Neural progenitor cell (in vitro differentiated cells): Measurements from ENCODE around the gene GLI1.

ENCODE experiments used
- EZH2 ChIP-seq: fragments of 200-600 bp; sonication (generic); IDR thresholded peaks from 2 replicates; pipeline ENCODE4 v1.6.1; 2017; ENCODE audit warnings: antibody characterized with exemption, mild to moderate bottlenecking, moderate library complexity
- TF ChIP-seq, protein P1 (sequence below): fragments of 200-600 bp; sonication (generic); IDR thresholded peaks from 2 replicates; pipeline ENCODE4 v1.5.1; 2017; ENCODE audit warnings: antibody characterized with exemption, mild to moderate bottlenecking

DNA sequence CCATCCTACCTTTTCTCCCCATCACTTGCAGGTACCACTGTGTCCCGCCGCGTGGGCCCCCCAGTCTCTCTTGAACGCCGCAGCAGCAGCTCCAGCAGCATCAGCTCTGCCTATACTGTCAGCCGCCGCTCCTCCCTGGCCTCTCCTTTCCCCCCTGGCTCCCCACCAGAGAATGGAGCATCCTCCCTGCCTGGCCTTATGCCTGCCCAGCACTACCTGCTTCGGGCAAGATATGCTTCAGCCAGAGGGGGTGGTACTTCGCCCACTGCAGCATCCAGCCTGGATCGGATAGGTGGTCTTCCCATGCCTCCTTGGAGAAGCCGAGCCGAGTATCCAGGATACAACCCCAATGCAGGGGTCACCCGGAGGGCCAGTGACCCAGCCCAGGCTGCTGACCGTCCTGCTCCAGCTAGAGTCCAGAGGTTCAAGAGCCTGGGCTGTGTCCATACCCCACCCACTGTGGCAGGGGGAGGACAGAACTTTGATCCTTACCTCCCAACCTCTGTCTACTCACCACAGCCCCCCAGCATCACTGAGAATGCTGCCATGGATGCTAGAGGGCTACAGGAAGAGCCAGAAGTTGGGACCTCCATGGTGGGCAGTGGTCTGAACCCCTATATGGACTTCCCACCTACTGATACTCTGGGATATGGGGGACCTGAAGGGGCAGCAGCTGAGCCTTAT is 10.8 kb downstream of the GLI1 start:
- TF ChIP-seq, protein P1, sequence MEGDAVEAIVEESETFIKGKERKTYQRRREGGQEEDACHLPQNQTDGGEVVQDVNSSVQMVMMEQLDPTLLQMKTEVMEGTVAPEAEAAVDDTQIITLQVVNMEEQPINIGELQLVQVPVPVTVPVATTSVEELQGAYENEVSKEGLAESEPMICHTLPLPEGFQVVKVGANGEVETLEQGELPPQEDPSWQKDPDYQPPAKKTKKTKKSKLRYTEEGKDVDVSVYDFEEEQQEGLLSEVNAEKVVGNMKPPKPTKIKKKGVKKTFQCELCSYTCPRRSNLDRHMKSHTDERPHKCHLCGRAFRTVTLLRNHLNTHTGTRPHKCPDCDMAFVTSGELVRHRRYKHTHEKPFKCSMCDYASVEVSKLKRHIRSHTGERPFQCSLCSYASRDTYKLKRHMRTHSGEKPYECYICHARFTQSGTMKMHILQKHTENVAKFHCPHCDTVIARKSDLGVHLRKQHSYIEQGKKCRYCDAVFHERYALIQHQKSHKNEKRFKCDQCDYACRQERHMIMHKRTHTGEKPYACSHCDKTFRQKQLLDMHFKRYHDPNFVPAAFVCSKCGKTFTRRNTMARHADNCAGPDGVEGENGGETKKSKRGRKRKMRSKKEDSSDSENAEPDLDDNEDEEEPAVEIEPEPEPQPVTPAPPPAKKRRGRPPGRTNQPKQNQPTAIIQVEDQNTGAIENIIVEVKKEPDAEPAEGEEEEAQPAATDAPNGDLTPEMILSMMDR, result no peak
- no peak for TF ChIP-seq EZH2
